Mucosa of descending colon (tissue), 3 donors: ENCODE data around the gene RPL7A. TPM values are rescaled to one million over a fixed set of nuclear protein-coding genes. Genes with fewer than 3 reads are reported as not detected.

ENCODE experiments used
- ATAC-seq: fragments of 200-7000 bp; cut with Tn5 transposase; one replicate; pipeline ENCODE4 v1.9.1; 2020; ENCODE audit warnings: mild to moderate bottlenecking, moderate library complexity
- DNase-seq, 3 donors: peaks; one replicate each; pipeline ENCODE4 v3.0.0-alpha.2; 2020
- H3K36me3 ChIP-seq: fragments of 200-600 bp; one replicate; pipeline ENCODE4 v1.8.0; 2021; ENCODE audit warnings: low read depth, mild to moderate bottlenecking
- H3K4me1 ChIP-seq: fragments of 200-600 bp; one replicate; pipeline ENCODE4 v1.8.0; 2021; ENCODE audit warnings: low read depth, mild to moderate bottlenecking
- H3K4me3 ChIP-seq: fragments of 200-600 bp; one replicate; pipeline ENCODE4 v1.8.0; 2021; ENCODE audit warnings: mild to moderate bottlenecking
- H3K9me3 ChIP-seq: fragments of 200-600 bp; one replicate; pipeline ENCODE4 v1.8.0; 2021; ENCODE audit warnings: mild to moderate bottlenecking
- CTCF ChIP-seq: fragments of 200-600 bp; IDR thresholded peaks from one replicate; pipeline ENCODE4 v1.8.0; 2022; ENCODE audit warnings: antibody characterized with exemption, mild to moderate bottlenecking
- intact Hi-C, 2 donors: fragments of 100-400 bp; cut with DNase I in 1 of 2; cut with micrococcal nuclease in 1 of 2; formaldehyde crosslinking; loops; one replicate each; pipeline versions ENCODE4 v1.11.0 to v1.11.1; 2022; cut with DNase I, micrococcal nuclease
- total RNA-seq, 3 donors: library from RNA; stranded (reverse); fragmentation: NEBNext Ultra II Directional in 2 of 3; extraction: Animal tissue kit (Norgen Biotek cat#: 25700) in 2 of 3; gene quantifications; one replicate each; pipeline versions ENCODE4 v1.2.1 to v1.2.4, GENCODE V29; 2021 to 2023
- donor health status: DM: no; HTN: no; CAD: no; lungs with moderate emphysema.
- donor health status: DM: no; HTN: no; CAD: no.
- donor health status: DM: no; HTN: yes; CAD: no.

RPL7A gene
- total RNA-seq, 3 donors from 2014 or later: 1,420 to 1,482 (median 1,457) TPM

- DNase-seq (no peak), ATAC-seq (peak; percentile 27)
- no peaks in the 10 kb centered on the region for H3K9me3 ChIP-seq
- no peak overlapping the region for H3K4me3 ChIP-seq
- TF ChIP-seq CTCF: no peak
- intact Hi-C loops: no loop called here
- peaks cover 8% of the 10 kb centered on the region for H3K4me1 ChIP-seq
- H3K36me3 ChIP-seq: no peaks in the 10 kb centered on the region
Measured at GRCh38 chr9:133342069-133342406, 6.0 kb upstream of the RPL7A start.

GRCh38 chr9:133342570-133342969 is 5.4 kb upstream of the RPL7A start:
- H3K36me3 ChIP-seq: no peaks in the 10 kb centered on the region
- TF ChIP-seq CTCF: no peak
- ATAC-seq (no peak), DNase-seq (no peak)
- H3K9me3 ChIP-seq: no peaks in the 10 kb centered on the region
- H3K4me1 ChIP-seq: peaks cover 8% of the 10 kb centered on the region
- H3K4me3 ChIP-seq: no peak overlapping the region
- intact Hi-C loops: no loop called here

GRCh38 chr9:133344071-133344470 is 3.9 kb upstream of the RPL7A start:
- H3K36me3 ChIP-seq: no peaks in the 10 kb centered on the region

GRCh38 chr9:133344979-133345378 is 3.0 kb upstream of the RPL7A start:
- peaks cover 19% of the 10 kb centered on the region for H3K4me1 ChIP-seq
- H3K36me3 ChIP-seq: peaks cover 3% of the 10 kb centered on the region
- ATAC-seq (no peak), DNase-seq (no peak)
- H3K9me3 ChIP-seq: no peaks in the 10 kb centered on the region
- H3K4me3 ChIP-seq: no peak overlapping the region
- no peak for TF ChIP-seq CTCF
- intact Hi-C loops: no loop called here

More at GRCh38 chr9:133344071-133344470, 3.9 kb upstream of the RPL7A start:
- peaks cover 10% of the 10 kb centered on the region for H3K4me1 ChIP-seq
- intact Hi-C loops: no loop called here
- H3K9me3 ChIP-seq: no peaks in the 10 kb centered on the region
- DNase-seq (no peak), ATAC-seq (no peak)
- H3K4me3 ChIP-seq: no peak overlapping the region
- no peak for TF ChIP-seq CTCF

GRCh38 chr9:133345596-133345995 is 2.4 kb upstream of the RPL7A start:
- Histone ChIP-seq H3K4me3 (no peak overlapping the region), H3K9me3 (no peaks in the 10 kb centered on the region), H3K4me1 (peaks cover 19% of the 10 kb centered on the region), H3K36me3 (peaks cover 9% of the 10 kb centered on the region)
- intact Hi-C loops: no loop called here
- TF ChIP-seq CTCF: no peak
- DNase-seq: no peak
- ATAC-seq: no peak

- H3K36me3 ChIP-seq: peaks cover 14% of the 10 kb centered on the region
- no peak for TF ChIP-seq CTCF
- H3K4me3 ChIP-seq: no peak overlapping the region
- peaks cover 19% of the 10 kb centered on the region for H3K4me1 ChIP-seq
- ATAC-seq: no peak
- intact Hi-C loops: no loop called here
- DNase-seq: no peak
- no peaks in the 10 kb centered on the region for H3K9me3 ChIP-seq
Measured at GRCh38 chr9:133346021-133346785, 1.8 kb upstream of the RPL7A start.
